Pancreas (tissue), 10 donors: ENCODE results near the gene UBE2N. TPM values are rescaled to one million over a fixed set of nuclear protein-coding genes. Genes with fewer than 3 reads are reported as not detected.
A peak's percentile ranks its signal among the peaks of the same experiment; 100 is the strongest.
"Not testable (repeated sequence)": the region's sequence is repeated elsewhere in the genome, so short reads cannot be mapped to it uniquely, and the experiment has no call there.

Experiments
- ATAC-seq, 4 donors: fragments of 200-7000 bp; cut with Tn5 transposase; one replicate each; pipeline versions ENCODE4 v1.8.0 to v1.9.1; 2020; ENCODE audit warnings: mild to moderate bottlenecking in 4 of 4, moderate library complexity in 4 of 4
- DNase-seq, 6 donors: peaks; one replicate each; pipeline ENCODE4 v3.0.0-alpha.2; 2020
- FAIRE-seq: peaks from 2 replicates; lab custom pipeline; 2012; peaks lifted over from hg19 to GRCh38; lab: Jason Lieb, UNC
- H3K27ac ChIP-seq, 4 donors: fragments of 200-600 bp; sonication (generic); 1 replicate in 3 of 4; 2 replicates in 1 of 4; pipeline versions ENCODE4 v1.5.0 to v1.8.0; 2020
- H3K27me3 ChIP-seq, 4 donors: fragments of 200-600 bp; one replicate each; pipeline ENCODE4 v1.8.0; 2021
- H3K36me3 ChIP-seq, 3 donors: fragments of 200-600 bp; sonication (generic) in 1 of 3; one replicate each; pipeline versions ENCODE4 v1.5.0 to v1.8.0; 2020 to 2021
- H3K4me1 ChIP-seq, 3 donors: fragments of 200-600 bp; one replicate each; pipeline ENCODE4 v1.8.0; 2021
- H3K4me3 ChIP-seq, 4 donors: fragments of 200-600 bp; sonication (generic) in 2 of 4; one replicate each; pipeline versions ENCODE4 v1.5.0 to v1.8.0; 2020 to 2021
- H3K9me3 ChIP-seq, 4 donors: fragments of 200-600 bp; one replicate each; pipeline ENCODE4 v1.8.0; 2021
- CTCF ChIP-seq, 4 donors: fragments of 200-600 bp; sonication (generic) in 3 of 4; IDR thresholded peaks; one replicate each; pipeline versions ENCODE4 v1.5.0 to v1.8.0; 2021; ENCODE audit warnings: antibody characterized with exemption in 4 of 4
- whole genome bisulfite sequencing, 2 donors: extraction: QIAGEN DNeasy Blood & Tissue Kit; methylation state at CpG; one replicate each; pipeline ENCODE4 v1.1.7; 2013; 5-methylcytosine and 5-hydroxymethylcytosine counted together
- intact Hi-C, 3 donors: fragments of 100-400 bp; cut with DNase I; formaldehyde crosslinking; loops; one replicate each; pipeline versions ENCODE4 v1.11.1 to v1.14.2; 2022
- polyA plus RNA-seq, 2 donors: library from polyadenylated mRNA; stranded (reverse); fragments of 200-250 nt; gene quantifications; one replicate each; pipeline ENCODE4 v1.2.3, GENCODE V29; 2013
- total RNA-seq, 6 donors: library from RNA; stranded (reverse); fragmentation: NEBNext Ultra II Directional in 4 of 6; extraction: Animal tissue kit (Norgen Biotek cat#: 25700) in 4 of 6; gene quantifications; one replicate each; pipeline versions ENCODE4 v1.2.1 to v1.2.4, GENCODE V29; 2021 to 2023
- donor health status: healthy with polysubstance abuse.
- donor health status: DM: no; HTN: no; CAD: no; lungs with moderate emphysema.
- donor health status: DM: no; HTN: no; CAD: no.
- donor health status: control.
- donor health status: control.
- donor health status: Bipolar disorder and iron deficiency.
- donor health status: DM: yes; HTN: yes; CAD: no.
- donor health status: DM: no; HTN: no; CAD: no.
- donor health status: DM: no; HTN: no; CAD: no.
- donor health status: DM: yes; HTN: yes; CAD: no.

The UBE2N gene
- total and polyA plus RNA-seq, 8 donors: 14.7 to 33.2 (median 21.5) TPM

DNA sequence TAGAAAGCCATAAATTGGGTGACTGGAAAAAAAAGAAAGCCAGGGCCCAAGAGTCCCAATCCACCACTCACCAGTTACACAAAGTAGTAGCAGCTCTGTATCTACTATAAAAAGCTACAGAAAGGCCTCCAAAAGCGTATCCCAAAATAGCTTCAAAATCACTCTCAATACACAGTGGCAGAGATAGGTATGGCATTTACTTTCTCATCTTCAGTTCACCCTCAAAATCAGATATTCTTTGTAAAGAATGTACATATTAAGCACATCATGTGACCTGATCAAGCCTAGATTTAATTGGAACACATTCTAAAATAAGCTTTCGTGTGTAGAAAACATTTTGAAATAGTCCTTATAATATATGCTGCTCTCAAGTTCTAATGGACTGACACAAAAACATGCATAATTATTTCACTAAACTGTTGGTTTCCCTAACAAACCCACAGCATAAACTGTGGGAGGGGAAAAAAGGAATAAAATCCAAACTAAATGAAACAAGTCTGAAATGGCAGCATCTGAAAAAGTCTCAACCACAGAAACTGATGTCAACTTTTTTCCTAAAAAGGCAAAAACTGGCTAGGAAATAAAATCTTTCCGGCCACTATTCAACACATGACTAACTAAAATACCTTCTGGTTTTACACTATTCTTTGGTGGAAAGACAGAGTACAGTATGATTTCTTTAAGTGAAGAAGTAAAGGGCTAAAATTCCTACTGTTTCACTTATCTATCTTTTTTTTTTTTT lies 25.9 kb downstream of the UBE2N start:
- ATAC-seq (no peak), DNase-seq (no peak), FAIRE-seq (no peak)
- intact Hi-C loops: loop anchor here in 2 of 3 donors (10.0 kb wide), 1 partner anchor 431 kb away; no protein-coding TSS in a partner anchor
- Histone ChIP-seq H3K27me3 (no peaks in the 10 kb centered on the region), H3K36me3 (no peaks in the 10 kb centered on the region), H3K9me3 (no peaks in the 10 kb centered on the region), H3K27ac (no peak overlapping the region), H3K4me3 (no peak overlapping the region), H3K4me1 (peaks cover 5 to 23% (median 18%) of the 10 kb centered on the region in 3 donors)
- TF ChIP-seq CTCF (IDR thresholded peaks at IDR 0.05): no peak
- 74 to 87% methylated on average over 3 of the region's 3 CpGs for WGBS, 2 donors

DNA sequence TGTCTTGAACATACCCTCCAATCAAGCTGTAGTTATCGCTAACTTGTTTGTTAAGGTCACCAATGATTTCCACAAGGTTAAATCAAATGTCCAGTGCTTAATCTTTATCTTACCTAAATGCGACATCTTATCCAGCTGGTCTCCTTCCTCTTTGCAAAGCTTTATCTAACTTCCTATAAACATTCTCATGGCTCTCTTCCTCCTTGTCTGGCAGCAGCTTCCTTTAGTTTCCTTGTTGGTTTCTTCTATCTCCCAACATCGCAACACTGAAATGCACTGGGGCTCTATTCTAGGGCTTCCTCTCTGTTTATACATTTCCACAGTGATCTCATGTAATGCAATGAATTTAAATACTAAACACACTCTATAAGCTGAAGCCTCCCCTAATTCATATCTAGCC lies 28.7 kb downstream of the UBE2N start:
- Histone ChIP-seq H3K9me3 (no peaks in the 10 kb centered on the region), H3K27ac (peak overlapping the region in 2 of 4 donors; percentile 37 to 48), H3K4me3 (no peak overlapping the region), H3K36me3 (no peaks in the 10 kb centered on the region), H3K27me3 (no peaks in the 10 kb centered on the region), H3K4me1 (peaks cover 5 to 28% (median 18%) of the 10 kb centered on the region in 3 donors)
- 34 to 36% methylated on average over 3 of the region's 3 CpGs for WGBS, 2 donors
- DNase-seq (no peak), ATAC-seq (peak in 1 of 4 donors; percentile 21), FAIRE-seq (no peak)
- intact Hi-C loops: loop anchor here in 2 of 3 donors (10.0 kb wide), 1 partner anchor 428 kb away; no protein-coding TSS in a partner anchor
- TF ChIP-seq CTCF (IDR thresholded peaks at IDR 0.05): no peak

- 70 to 78% methylated on average over 8 of the region's 8 CpGs for WGBS, 2 donors
- H3K27me3 ChIP-seq, DNase-seq, H3K9me3 ChIP-seq, H3K36me3 ChIP-seq, H3K4me3 ChIP-seq, FAIRE-seq: not testable (repeated sequence)
- ATAC-seq: peak in 1 of 4 donors; percentile 4
- Histone ChIP-seq H3K27ac (peak overlapping the region in 3 of 4 donors; percentile 8 to 37 (median 23)), H3K4me1 (peaks cover 5 to 28% (median 18%) of the 10 kb centered on the region in 3 donors)
- intact Hi-C loops: loop anchor here in 2 of 3 donors (10.0 kb wide), 1 partner anchor 428 kb away; no protein-coding TSS in a partner anchor
Observed at GRCh38 chr12:93412396-93412795, 29.4 kb downstream of the UBE2N start.

DNA sequence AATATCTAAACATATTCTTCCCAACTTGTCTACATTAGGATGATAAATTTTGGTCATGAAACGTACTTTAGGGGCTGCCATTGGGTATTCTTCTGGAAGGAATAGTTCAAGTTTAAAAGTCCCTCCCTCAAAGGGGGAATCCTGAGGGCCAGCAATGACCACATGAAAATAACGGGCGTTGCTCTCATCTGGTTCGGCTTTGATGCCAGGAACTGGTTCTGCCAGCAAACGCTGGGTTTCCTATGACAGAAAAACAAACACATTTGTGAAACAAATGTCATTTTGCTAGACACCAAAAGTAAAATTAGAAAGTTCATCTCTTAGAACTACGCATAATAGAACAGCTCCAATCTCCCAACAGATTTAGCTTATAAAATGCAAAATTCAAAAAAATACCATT lies 30.7 kb downstream of the UBE2N start:
- not testable (repeated sequence) for H3K27me3 ChIP-seq, H3K4me3 ChIP-seq, H3K36me3 ChIP-seq, FAIRE-seq, DNase-seq, H3K9me3 ChIP-seq
- 21 to 25% methylated on average over 6 of the region's 6 CpGs for WGBS, 2 donors
- ATAC-seq: peak in 3 of 4 donors; percentile 50 to 57 (median 54)
- Histone ChIP-seq H3K27ac (peak overlapping the region in 1 of 4 donors; percentile 8), H3K4me1 (peaks cover 5 to 26% (median 18%) of the 10 kb centered on the region in 3 donors)
- intact Hi-C loops: loop anchor here in 2 of 3 donors (10.0 kb wide), 1 partner anchor 426 kb away; no protein-coding TSS in a partner anchor

DNA sequence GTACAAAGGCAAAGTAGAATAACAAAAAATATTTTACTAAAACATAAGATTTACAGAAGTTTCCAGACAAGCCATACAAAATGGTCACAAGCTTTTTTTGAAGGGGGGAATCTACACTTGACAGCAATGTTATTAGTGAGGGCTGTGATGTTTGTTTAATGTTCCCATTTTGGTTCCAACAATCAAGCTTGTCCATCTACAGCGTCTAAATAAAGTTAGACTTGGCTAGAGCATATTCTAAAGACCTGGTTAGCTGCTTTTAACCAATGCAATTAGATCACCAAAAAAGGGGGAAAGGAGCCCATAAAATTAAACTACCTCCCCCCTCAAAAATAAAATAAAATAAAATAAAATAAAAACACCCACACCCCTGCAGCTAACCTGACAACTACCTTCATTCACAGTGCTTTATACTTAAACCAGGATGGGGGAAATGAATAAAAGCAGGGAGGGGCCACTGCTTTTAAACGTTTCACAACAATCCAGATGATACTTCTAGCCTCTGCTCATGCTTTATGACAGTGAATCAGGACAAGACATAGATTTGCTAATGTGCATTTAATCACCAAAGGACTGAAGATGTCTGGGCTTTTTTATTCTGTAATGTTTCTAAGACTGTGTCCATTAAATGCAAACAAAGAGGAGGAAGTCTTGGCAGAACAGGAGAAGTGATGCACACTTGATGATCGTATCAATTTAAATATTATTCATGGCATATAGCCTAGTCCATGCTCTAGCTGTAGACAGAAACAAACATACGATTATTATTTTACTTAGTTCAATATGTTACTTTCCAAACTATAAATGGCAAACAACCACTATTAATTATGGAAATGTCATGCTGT lies 32.2 kb downstream of the UBE2N start:
- H3K27ac ChIP-seq, H3K27me3 ChIP-seq, ATAC-seq, DNase-seq, H3K36me3 ChIP-seq, H3K9me3 ChIP-seq, FAIRE-seq, H3K4me3 ChIP-seq: not testable (repeated sequence)
- H3K4me1 ChIP-seq: peaks cover 5 to 21% (median 18%) of the 10 kb centered on the region in 3 donors
- intact Hi-C loops: loop anchor here in 2 of 3 donors (10.0 kb wide), 1 partner anchor 425 kb away; no protein-coding TSS in a partner anchor
- WGBS, 2 donors: 42 to 56% methylated on average over 4 of the region's 4 CpGs

- FAIRE-seq (no peak), ATAC-seq (no peak), DNase-seq (no peak)
- intact Hi-C loops: no loop called here
- H3K36me3 ChIP-seq: no peaks in the 10 kb centered on the region
- H3K9me3 ChIP-seq: no peaks in the 10 kb centered on the region
- no peaks in the 10 kb centered on the region for H3K27me3 ChIP-seq
- H3K4me1 ChIP-seq: peaks cover 5 to 27% (median 18%) of the 10 kb centered on the region in 3 donors
- no peak overlapping the region for H3K27ac ChIP-seq
- TF ChIP-seq CTCF (IDR thresholded peaks at IDR 0.05): no peak
- H3K4me3 ChIP-seq: no peak overlapping the region
Observed at GRCh38 chr12:93408813-93409212, 32.9 kb downstream of the UBE2N start.
